ENCODE data around the gene FAM219A. TPM values are rescaled to one million over a fixed set of nuclear protein-coding genes. Genes with fewer than 3 reads are reported as not detected.

The FAM219A gene
- polyA plus RNA-seq, 3 donors = 0.61 to 15.3 (median 1.2) TPM

- Histone ChIP-seq H4K20me1 (ENCODE audit: insufficient read depth, low read length) (no peaks in the 10 kb centered on the region), H3K4me2 (replicated peaks; ENCODE audit: extremely low read depth, low read length, poor library complexity, severe bottlenecking) (no peak overlapping the region), H3K4me3 (replicated peaks in 1 of 3; ENCODE audit: low read depth in 2 of 3, low read length in 3 of 3) (no peak overlapping the region), H3K27me3 (ENCODE audit: control insufficient read depth in 2 of 2, insufficient read depth in 2 of 2, low read length in 2 of 2) (no peaks in the 10 kb centered on the region), H2AFZ (ENCODE audit: insufficient read depth, low read depth, low read length, poor library complexity, severe bottlenecking) (no peak overlapping the region), H3K9ac (ENCODE audit: insufficient read depth, low read length, poor library complexity, severe bottlenecking) (no peak overlapping the region), H3K36me3 (replicated peaks in 1 of 2; ENCODE audit: control insufficient read depth in 1 of 2, insufficient read depth in 2 of 2, low read length in 2 of 2) (peaks cover 23 to 53% of the 10 kb centered on the region in 2 donors), H3K79me2 (ENCODE audit: insufficient read depth, low read length) (no peaks in the 10 kb centered on the region), H3K9me3 (replicated peaks in 1 of 2; ENCODE audit: control insufficient read depth in 1 of 2, insufficient read depth in 1 of 2, low read length in 2 of 2) (no peaks in the 10 kb centered on the region), H3K27ac (ENCODE audit: low read depth in 1 of 2, low read length in 2 of 2) (no peak overlapping the region), H3K4me1 (ENCODE audit: control insufficient read depth in 1 of 2, insufficient read depth in 2 of 2, low read length in 2 of 2) (no peaks in the 10 kb centered on the region)
- Mint-ChIP-seq H3K4me1 (no peaks in the 10 kb centered on the region), H3K27ac (peak overlapping the region in 1 of 7 donors; percentile 9), H3K36me3 (peaks cover 29 to 47% of the 10 kb centered on the region in 2 donors), H3K9me3 (peaks cover 0 to 2% (median 0%) of the 10 kb centered on the region in 7 donors), H3K4me3 (no peak overlapping the region), H3K27me3 (ENCODE audit: low read depth in 3 of 3) (peaks cover 1 to 4% (median 2%) of the 10 kb centered on the region in 3 donors)
- intact Hi-C loops (cut with micrococcal nuclease) = no loop called here
- DNase-seq = no peak
- no peak for TF ChIP-seq CTCF (IDR thresholded peaks at IDR 0.05)
- 100% methylated on average over 3 of the region's 4 CpGs for whole genome bisulfite sequencing (ENCODE audit: insufficient coverage)
These were observed 58.6 kb downstream of the FAM219A start for GRCh38 chr9:34399729-34400128.

- no peak for TF ChIP-seq CTCF (IDR thresholded peaks at IDR 0.05)
- Histone ChIP-seq H3K9me3 (replicated peaks in 1 of 2; ENCODE audit: control insufficient read depth in 1 of 2, insufficient read depth in 1 of 2, low read length in 2 of 2) (no peaks in the 10 kb centered on the region), H3K27me3 (ENCODE audit: control insufficient read depth in 2 of 2, insufficient read depth in 2 of 2, low read length in 2 of 2) (no peaks in the 10 kb centered on the region), H2AFZ (ENCODE audit: insufficient read depth, low read depth, low read length, poor library complexity, severe bottlenecking) (no peak overlapping the region), H3K4me3 (replicated peaks in 1 of 3; ENCODE audit: low read depth in 2 of 3, low read length in 3 of 3) (no peak overlapping the region), H3K79me2 (ENCODE audit: insufficient read depth, low read length) (no peaks in the 10 kb centered on the region), H3K4me2 (replicated peaks; ENCODE audit: extremely low read depth, low read length, poor library complexity, severe bottlenecking) (no peak overlapping the region), H3K36me3 (replicated peaks in 1 of 2; ENCODE audit: control insufficient read depth in 1 of 2, insufficient read depth in 2 of 2, low read length in 2 of 2) (peaks cover 23 to 53% of the 10 kb centered on the region in 2 donors), H3K4me1 (ENCODE audit: control insufficient read depth in 1 of 2, insufficient read depth in 2 of 2, low read length in 2 of 2) (no peaks in the 10 kb centered on the region), H3K27ac (ENCODE audit: low read depth in 1 of 2, low read length in 2 of 2) (no peak overlapping the region), H3K9ac (ENCODE audit: insufficient read depth, low read length, poor library complexity, severe bottlenecking) (no peak overlapping the region), H4K20me1 (ENCODE audit: insufficient read depth, low read length) (no peaks in the 10 kb centered on the region)
- intact Hi-C loops (cut with micrococcal nuclease) = no loop called here
- Mint-ChIP-seq H3K27ac (no peak overlapping the region), H3K36me3 (peaks cover 27 to 43% of the 10 kb centered on the region in 2 donors), H3K9me3 (peaks cover 0 to 3% (median 0%) of the 10 kb centered on the region in 7 donors), H3K4me3 (no peak overlapping the region), H3K27me3 (ENCODE audit: low read depth in 3 of 3) (peaks cover 4 to 5% (median 4%) of the 10 kb centered on the region in 3 donors), H3K4me1 (no peaks in the 10 kb centered on the region)
- no peak for DNase-seq
- WGBS (ENCODE audit: insufficient coverage) = no CpG with 5 or more reads among the region's 1 CpG
These were observed 59.5 kb downstream of the FAM219A start for GRCh38 chr9:34398875-34399274.

All from CD14-positive monocyte (primary cell).